Stimulated activated CD4-positive, alpha-beta T cell treated with anti-CD3 and anti-CD28 coated beads, Interleukin-12 subunit alpha, Interleukin-12 subunit beta, amount 100 ng/mL, for 48 hours (primary cell): Measurements from ENCODE around the gene FOXL2.

ENCODE experiments used
- DNase-seq, 3 donors: peaks; one replicate each; pipeline ENCODE4 v3.0.0-alpha.2; 2020; ENCODE audit warnings: low read depth in 2 of 3, low spot score in 1 of 3

FOXL2 gene

GRCh38 chr3:138898708-138899107 lies 48.2 kb downstream of the FOXL2 start:
- no peak for DNase-seq

DNA sequence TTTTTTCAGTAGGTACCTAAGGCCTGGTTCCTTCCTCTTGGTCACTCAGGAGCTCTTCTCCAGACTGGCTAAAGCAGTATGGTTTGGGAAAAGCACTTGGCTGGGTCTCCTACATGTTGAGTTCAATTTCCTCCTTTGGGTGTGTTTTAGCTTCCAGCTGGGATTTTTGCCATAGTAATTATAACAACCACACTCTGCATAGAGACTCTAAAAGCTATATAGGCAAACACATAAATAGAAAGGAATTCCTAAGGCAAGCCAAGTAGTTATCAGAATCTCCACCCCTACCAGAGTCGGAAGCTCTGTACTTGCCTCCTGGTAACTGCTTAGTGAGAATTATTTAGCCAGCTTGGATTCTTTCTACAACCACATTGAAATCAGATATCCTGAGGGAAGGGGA lies 48.6 kb downstream of the FOXL2 start:
- DNase-seq, result no peak
